Measurements from ENCODE around the gene ZC3H11A. TPM values are rescaled to one million over a fixed set of nuclear protein-coding genes. Genes with fewer than 3 reads are reported as not detected.
"Not testable (repeated sequence)": the region's sequence is repeated elsewhere in the genome, so short reads cannot be mapped to it uniquely, and the experiment has no call there.

The ZC3H11A gene
- total RNA-seq, 2 experiments from 2014 or later, result 98.5 to 99.5 TPM

- DNase-seq (no peak), ATAC-seq (no peak)
- CTCF ChIA-PET, result interaction anchor here (1.3 kb wide), 1 partner anchor 84 kb away, joined by 3 read pairs; no protein-coding TSS in a partner anchor
- no peaks in the 10 kb centered on the region for H3K9me3 Mint-ChIP-seq (ENCODE audit: low read depth)
- H3K4me3 Mint-ChIP-seq, result no peak overlapping the region
- H3K4me1 Mint-ChIP-seq, result peaks cover 15% of the 10 kb centered on the region
- H3K36me3 Mint-ChIP-seq, result peaks cover 54% of the 10 kb centered on the region
- no peaks in the 10 kb centered on the region for H3K27me3 Mint-ChIP-seq
- no peak overlapping the region for H3K27ac Mint-ChIP-seq
Measured at GRCh38 chr1:203828002-203828401, 32.6 kb downstream of the ZC3H11A start.

GRCh38 chr1:203828503-203828902, 33.1 kb downstream of the ZC3H11A start:
- CTCF ChIA-PET, result no interaction called here
- no peak for DNase-seq
- peaks cover 53% of the 10 kb centered on the region for H3K36me3 Mint-ChIP-seq
- H3K4me1 Mint-ChIP-seq, result peaks cover 12% of the 10 kb centered on the region
- no peak for ATAC-seq
- no peaks in the 10 kb centered on the region for H3K27me3 Mint-ChIP-seq
- no peak overlapping the region for H3K4me3 Mint-ChIP-seq
- no peaks in the 10 kb centered on the region for H3K9me3 Mint-ChIP-seq (ENCODE audit: low read depth)
- H3K27ac Mint-ChIP-seq, result no peak overlapping the region

GRCh38 chr1:203829247-203829646, 33.8 kb downstream of the ZC3H11A start:
- H3K4me3 Mint-ChIP-seq; H3K4me1 Mint-ChIP-seq; DNase-seq; H3K27ac Mint-ChIP-seq; CTCF ChIA-PET; ATAC-seq; H3K9me3 Mint-ChIP-seq (ENCODE audit: low read depth); H3K27me3 Mint-ChIP-seq: not testable (repeated sequence)
- peaks cover 53% of the 10 kb centered on the region for H3K36me3 Mint-ChIP-seq

- H3K27me3 Mint-ChIP-seq, result no peaks in the 10 kb centered on the region
- H3K4me1 Mint-ChIP-seq, result no peaks in the 10 kb centered on the region
- H3K27ac Mint-ChIP-seq, result no peak overlapping the region
- no peak overlapping the region for H3K4me3 Mint-ChIP-seq
- no peak for ATAC-seq
- CTCF ChIA-PET, result interaction anchor here (1.3 kb wide), 1 partner anchor 11 kb away, joined by 4 read pairs; no protein-coding TSS in a partner anchor
- peaks cover 49% of the 10 kb centered on the region for H3K36me3 Mint-ChIP-seq
- no peaks in the 10 kb centered on the region for H3K9me3 Mint-ChIP-seq (ENCODE audit: low read depth)
- DNase-seq, result no peak
Measured at GRCh38 chr1:203835476-203835875, 40.1 kb downstream of the ZC3H11A start.

- Mint-ChIP-seq H3K4me3 (no peak overlapping the region), H3K9me3 (ENCODE audit: low read depth) (no peaks in the 10 kb centered on the region), H3K36me3 (peaks cover 54% of the 10 kb centered on the region), H3K27ac (no peak overlapping the region), H3K4me1 (no peaks in the 10 kb centered on the region), H3K27me3 (no peaks in the 10 kb centered on the region)
- no peak for DNase-seq
- ATAC-seq, result no peak
- CTCF ChIA-PET, result no interaction called here
Measured at GRCh38 chr1:203839081-203839480, 43.7 kb downstream of the ZC3H11A start.

- DNase-seq (no peak), ATAC-seq (no peak)
- H3K9me3 Mint-ChIP-seq (ENCODE audit: low read depth), result no peaks in the 10 kb centered on the region
- H3K36me3 Mint-ChIP-seq, result peaks cover 55% of the 10 kb centered on the region
- H3K27me3 Mint-ChIP-seq, result no peaks in the 10 kb centered on the region
- no peak overlapping the region for H3K27ac Mint-ChIP-seq
- CTCF ChIA-PET, result no interaction called here
- no peak overlapping the region for H3K4me3 Mint-ChIP-seq
- H3K4me1 Mint-ChIP-seq, result no peaks in the 10 kb centered on the region
Measured at GRCh38 chr1:203840208-203840808, 44.9 kb downstream of the ZC3H11A start.

GRCh38 chr1:203842559-203842876, 47.1 kb downstream of the ZC3H11A start:
- no peak for DNase-seq
- Mint-ChIP-seq H3K9me3 (ENCODE audit: low read depth) (no peaks in the 10 kb centered on the region), H3K4me3 (no peak overlapping the region), H3K36me3 (peaks cover 60% of the 10 kb centered on the region), H3K4me1 (no peaks in the 10 kb centered on the region), H3K27ac (no peak overlapping the region), H3K27me3 (no peaks in the 10 kb centered on the region)
- CTCF ChIA-PET, result no interaction called here
- no peak for ATAC-seq

- CTCF ChIA-PET, result no interaction called here
- no peak overlapping the region for H3K27ac Mint-ChIP-seq
- H3K4me3 Mint-ChIP-seq, result no peak overlapping the region
- no peaks in the 10 kb centered on the region for H3K9me3 Mint-ChIP-seq (ENCODE audit: low read depth)
- DNase-seq (no peak), ATAC-seq (no peak)
- H3K27me3 Mint-ChIP-seq, result no peaks in the 10 kb centered on the region
- H3K36me3 Mint-ChIP-seq, result peaks cover 54% of the 10 kb centered on the region
- H3K4me1 Mint-ChIP-seq, result no peaks in the 10 kb centered on the region
Measured at GRCh38 chr1:203843435-203843834, 48.0 kb downstream of the ZC3H11A start.

Other genes with a start within 250 kb of the ZC3H11A start
- gene ATP2B4, start 168.8 kb upstream of the ZC3H11A start, total RNA-seq, result 100 to 1,000 TPM in 1 of 2 experiments, 10 to 100 TPM in 1; 96.1 to 130 TPM
- 10 to 100 TPM; 20.3 to 22.3 TPM for gene LAX1, start 30.4 kb upstream of the ZC3H11A start, total RNA-seq
- 10 to 100 TPM; 18.6 to 21.1 TPM for gene ZBED6, start within 50 bp of the ZC3H11A start, total RNA-seq
- 100 to 1,000 TPM; 167 to 209 TPM for gene SNRPE, start 66.0 kb downstream of the ZC3H11A start, total RNA-seq

Measured in activated CD8-positive, alpha-beta memory T cell treated with anti-CD3 and anti-CD28 coated beads, Interleukin-2, amount 10 ng/mL, durations not matched to agents 7 days and 5 days (primary cell).